ENCODE results near the gene KCNQ1. TPM values are rescaled to one million over a fixed set of nuclear protein-coding genes. Genes with fewer than 3 reads are reported as not detected.

The KCNQ1 gene
- total and polyA plus RNA-seq, 4 donors: 15.4 to 41.7 (median 26.2) TPM

GRCh38 chr11:2748814-2749554, 304.2 kb downstream of the KCNQ1 start:
- Histone ChIP-seq H3K4me1 (ENCODE audit: control insufficient read depth in 5 of 5, insufficient read depth in 5 of 5, low read length in 5 of 5) (peaks cover 0 to 35% (median 4%) of the 10 kb centered on the region in 5 donors), H3K36me3 (ENCODE audit: control insufficient read depth in 4 of 4, insufficient read depth in 4 of 4, low read length in 4 of 4) (no peaks in the 10 kb centered on the region), H3K9ac (ENCODE audit: insufficient read depth in 1 of 2, low read length in 2 of 2) (no peak overlapping the region), H3K27ac (ENCODE audit: low read depth in 1 of 2, low read length in 1 of 2) (no peak overlapping the region), H3K27me3 (ENCODE audit: control insufficient read depth in 3 of 3, insufficient read depth in 3 of 3, low read length in 2 of 3) (no peaks in the 10 kb centered on the region), H3K9me3 (ENCODE audit: control insufficient read depth in 4 of 4, insufficient read depth in 3 of 4, low read length in 3 of 4) (no peaks in the 10 kb centered on the region), H3K4me3 (no peak overlapping the region)
- ATAC-seq (ENCODE audit: insufficient read depth, low FRiP score) (no peak), DNase-seq (no peak)
- TF ChIP-seq CTCF (IDR thresholded peaks at IDR 0.05; ENCODE audit: control extremely low read depth, extremely low read depth): no peak
- WGBS, 2 donors: 97 to 98% methylated on average over 17 of the region's 17 CpGs

- Histone ChIP-seq H3K27me3 (ENCODE audit: control insufficient read depth in 3 of 3, insufficient read depth in 3 of 3, low read length in 2 of 3) (no peaks in the 10 kb centered on the region), H3K36me3 (ENCODE audit: control insufficient read depth in 4 of 4, insufficient read depth in 4 of 4, low read length in 4 of 4) (no peaks in the 10 kb centered on the region), H3K4me3 (no peak overlapping the region), H3K27ac (ENCODE audit: low read depth in 1 of 2, low read length in 1 of 2) (no peak overlapping the region), H3K4me1 (ENCODE audit: control insufficient read depth in 5 of 5, insufficient read depth in 5 of 5, low read length in 5 of 5) (peaks cover 0 to 35% (median 4%) of the 10 kb centered on the region in 5 donors), H3K9me3 (ENCODE audit: control insufficient read depth in 4 of 4, insufficient read depth in 3 of 4, low read length in 3 of 4) (no peaks in the 10 kb centered on the region), H3K9ac (ENCODE audit: insufficient read depth in 1 of 2, low read length in 2 of 2) (no peak overlapping the region)
- WGBS, 2 donors: 87 to 90% methylated on average over 9 of the region's 9 CpGs
- DNase-seq (no peak), ATAC-seq (ENCODE audit: insufficient read depth, low FRiP score) (no peak)
- TF ChIP-seq CTCF (IDR thresholded peaks at IDR 0.05; ENCODE audit: control extremely low read depth, extremely low read depth): no peak
Observed at GRCh38 chr11:2750101-2750681, 305.4 kb downstream of the KCNQ1 start.

- 80 to 85% methylated on average over 24 of the region's 24 CpGs for WGBS, 2 donors
- H3K27ac ChIP-seq (ENCODE audit: low read depth in 1 of 2, low read length in 1 of 2): no peak overlapping the region
- no peak overlapping the region for H3K4me3 ChIP-seq
- peaks cover 0 to 35% (median 4%) of the 10 kb centered on the region in 5 donors for H3K4me1 ChIP-seq (ENCODE audit: control insufficient read depth in 5 of 5, insufficient read depth in 5 of 5, low read length in 5 of 5)
- H3K36me3 ChIP-seq (ENCODE audit: control insufficient read depth in 4 of 4, insufficient read depth in 4 of 4, low read length in 4 of 4): no peaks in the 10 kb centered on the region
- H3K9ac ChIP-seq (ENCODE audit: insufficient read depth in 1 of 2, low read length in 2 of 2): no peak overlapping the region
- no peak for TF ChIP-seq CTCF (IDR thresholded peaks at IDR 0.05; ENCODE audit: control extremely low read depth, extremely low read depth)
- H3K27me3 ChIP-seq (ENCODE audit: control insufficient read depth in 3 of 3, insufficient read depth in 3 of 3, low read length in 2 of 3): no peaks in the 10 kb centered on the region
- no peak for ATAC-seq (ENCODE audit: insufficient read depth, low FRiP score)
- no peaks in the 10 kb centered on the region for H3K9me3 ChIP-seq (ENCODE audit: control insufficient read depth in 4 of 4, insufficient read depth in 3 of 4, low read length in 3 of 4)
- peak; percentile 66 to 76 (median 67) for DNase-seq
Observed at GRCh38 chr11:2750682-2751522, 306.1 kb downstream of the KCNQ1 start.
